Effector memory CD4-positive, alpha-beta T cell (primary cell): Measurements from ENCODE around the gene NLRP3.

Experiments
- DNase-seq, 3 donors: peaks; one replicate each; pipeline ENCODE4 v3.0.0-alpha.2; 2020
- H3K27ac ChIP-seq: 2 replicates; pipeline ENCODE4 v1.7.0; 2013; ENCODE audit warnings: mild to moderate bottlenecking, low read length, moderate library complexity; ENCODE audit not compliant: insufficient read depth, poor library complexity, severe bottlenecking
- H3K27me3 ChIP-seq: replicated peaks from 2 replicates; pipeline ENCODE4 v1.7.0; 2013; ENCODE audit warnings: mild to moderate bottlenecking, low read length; ENCODE audit not compliant: insufficient read depth, control insufficient read depth, poor library complexity, severe bottlenecking
- H3K36me3 ChIP-seq: 2 replicates; pipeline ENCODE4 v1.7.0; 2013; ENCODE audit warnings: mild to moderate bottlenecking, low read length, moderate library complexity; ENCODE audit not compliant: control insufficient read depth, insufficient read depth
- H3K4me1 ChIP-seq: 2 replicates; pipeline ENCODE4 v1.7.0; 2013; ENCODE audit warnings: low read length, mild to moderate bottlenecking; ENCODE audit not compliant: control insufficient read depth, insufficient read depth, poor library complexity, severe bottlenecking
- H3K4me3 ChIP-seq: 2 replicates; pipeline ENCODE4 v1.7.0; 2013; ENCODE audit warnings: low read length, low read depth, mild to moderate bottlenecking; ENCODE audit not compliant: insufficient read depth, poor library complexity, severe bottlenecking
- H3K9me3 ChIP-seq: 2 replicates; pipeline ENCODE4 v1.7.0; 2013; ENCODE audit warnings: mild to moderate bottlenecking, low read length, moderate library complexity; ENCODE audit not compliant: control insufficient read depth

NLRP3 gene

GRCh38 chr1:247491328-247491727 is 75.4 kb downstream of the NLRP3 start:
- DNase-seq, result no peak
- Histone ChIP-seq H3K27ac (no peak overlapping the region), H3K4me1 (no peaks in the 10 kb centered on the region), H3K36me3 (no peaks in the 10 kb centered on the region), H3K4me3 (no peak overlapping the region), H3K9me3 (no peaks in the 10 kb centered on the region), H3K27me3 (no peaks in the 10 kb centered on the region)

- DNase-seq, result no peak
- H3K27ac ChIP-seq, result no peak overlapping the region
- no peak overlapping the region for H3K4me3 ChIP-seq
- no peaks in the 10 kb centered on the region for H3K4me1 ChIP-seq
- no peaks in the 10 kb centered on the region for H3K27me3 ChIP-seq
- H3K9me3 ChIP-seq, result no peaks in the 10 kb centered on the region
- H3K36me3 ChIP-seq, result no peaks in the 10 kb centered on the region
These were observed 77.1 kb downstream of the NLRP3 start for GRCh38 chr1:247493106-247493505.

DNA sequence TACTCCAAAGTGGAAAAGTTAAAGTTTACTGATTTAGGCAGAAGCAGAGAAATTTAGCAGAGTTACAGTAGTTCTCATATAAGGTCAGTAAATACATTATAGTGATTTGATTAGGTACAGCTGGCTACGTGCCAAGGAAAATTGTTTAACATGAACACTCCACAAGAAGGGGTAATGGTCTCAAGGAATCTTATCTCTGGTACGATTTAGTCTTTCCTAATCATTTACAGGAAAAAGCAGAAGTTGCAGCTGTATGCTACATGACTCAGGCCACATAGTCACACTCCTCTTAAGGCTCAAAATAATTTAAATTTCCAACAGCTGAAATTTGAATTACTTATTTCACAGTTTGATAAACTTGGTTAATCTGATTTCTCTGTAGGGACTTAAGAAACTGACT is 78.8 kb downstream of the NLRP3 start:
- Histone ChIP-seq H3K4me1 (no peaks in the 10 kb centered on the region), H3K9me3 (no peaks in the 10 kb centered on the region), H3K36me3 (no peaks in the 10 kb centered on the region), H3K27ac (no peak overlapping the region), H3K4me3 (no peak overlapping the region), H3K27me3 (no peaks in the 10 kb centered on the region)
- no peak for DNase-seq

DNA sequence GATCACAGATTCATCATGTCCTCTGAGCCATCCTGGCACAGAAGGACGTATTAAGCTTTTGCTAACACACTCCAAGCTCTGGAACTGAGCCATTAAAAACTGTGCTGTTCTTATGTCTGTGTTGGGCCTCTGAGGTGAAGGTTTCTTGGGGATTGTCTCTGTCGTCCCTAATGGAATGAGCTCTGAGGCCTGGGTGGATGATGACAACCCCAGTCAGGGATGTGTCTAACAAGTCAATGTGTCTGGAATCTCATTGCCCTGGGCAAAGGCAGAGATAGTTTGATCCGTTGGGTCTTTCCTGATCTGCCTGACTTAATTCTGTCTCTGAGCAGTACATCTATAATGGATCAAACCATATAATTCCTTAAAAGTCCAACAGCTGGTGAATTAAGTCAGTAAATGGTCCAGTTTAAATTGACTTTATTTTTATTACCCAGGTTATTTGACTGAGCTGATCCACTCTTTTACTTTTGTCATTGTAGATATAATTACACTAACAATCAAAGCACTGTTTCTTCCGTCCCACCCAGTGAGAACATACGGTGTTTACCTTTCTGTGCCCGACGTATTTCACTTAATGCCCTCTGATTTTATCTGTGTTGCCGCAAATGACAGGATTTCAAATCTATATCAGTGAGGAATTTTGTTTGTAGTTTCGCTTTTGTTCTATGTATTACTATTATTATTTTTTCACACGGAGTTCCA is 80.8 kb downstream of the NLRP3 start:
- Histone ChIP-seq H3K4me3 (no peak overlapping the region), H3K4me1 (no peaks in the 10 kb centered on the region), H3K36me3 (no peaks in the 10 kb centered on the region), H3K9me3 (no peaks in the 10 kb centered on the region), H3K27ac (no peak overlapping the region), H3K27me3 (no peaks in the 10 kb centered on the region)
- no peak for DNase-seq
